Right kidney (tissue), 9 donors: ENCODE measurements around the gene MAGED1.

Experiments
- DNase-seq: peaks from one replicate; pipeline ENCODE4 v3.0.0-alpha.2; 2016
- long read RNA-seq, 8 donors: transcript quantifications; one replicate each; lab custom pipeline, GENCODE V29; 2026

MAGED1 gene, protein sequence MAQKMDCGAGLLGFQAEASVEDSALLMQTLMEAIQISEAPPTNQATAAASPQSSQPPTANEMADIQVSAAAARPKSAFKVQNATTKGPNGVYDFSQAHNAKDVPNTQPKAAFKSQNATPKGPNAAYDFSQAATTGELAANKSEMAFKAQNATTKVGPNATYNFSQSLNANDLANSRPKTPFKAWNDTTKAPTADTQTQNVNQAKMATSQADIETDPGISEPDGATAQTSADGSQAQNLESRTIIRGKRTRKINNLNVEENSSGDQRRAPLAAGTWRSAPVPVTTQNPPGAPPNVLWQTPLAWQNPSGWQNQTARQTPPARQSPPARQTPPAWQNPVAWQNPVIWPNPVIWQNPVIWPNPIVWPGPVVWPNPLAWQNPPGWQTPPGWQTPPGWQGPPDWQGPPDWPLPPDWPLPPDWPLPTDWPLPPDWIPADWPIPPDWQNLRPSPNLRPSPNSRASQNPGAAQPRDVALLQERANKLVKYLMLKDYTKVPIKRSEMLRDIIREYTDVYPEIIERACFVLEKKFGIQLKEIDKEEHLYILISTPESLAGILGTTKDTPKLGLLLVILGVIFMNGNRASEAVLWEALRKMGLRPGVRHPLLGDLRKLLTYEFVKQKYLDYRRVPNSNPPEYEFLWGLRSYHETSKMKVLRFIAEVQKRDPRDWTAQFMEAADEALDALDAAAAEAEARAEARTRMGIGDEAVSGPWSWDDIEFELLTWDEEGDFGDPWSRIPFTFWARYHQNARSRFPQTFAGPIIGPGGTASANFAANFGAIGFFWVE
- long read RNA-seq, donor 1, transcript MAGED1-201 (13 exons, 2,747 nt): major isoform, 39 of 270 reads
- long read RNA-seq, donor 1, transcript MAGED1-204 (13 exons, 2,701 nt): minor isoform, 7 of 270 reads
- long read RNA-seq, donor 1, partial matches to known transcripts: 221 of 270 reads
- long read RNA-seq, donor 1, other reads (novel, unspliced or antisense): 0 of 270 reads
- long read RNA-seq, donor 2, transcript MAGED1-201 (13 exons, 2,747 nt): major isoform, 21 of 190 reads
- long read RNA-seq, donor 2, partial matches to known transcripts: 168 of 190 reads
- long read RNA-seq, donor 2, other reads (novel, unspliced or antisense): 0 of 190 reads
- long read RNA-seq, donor 3, transcript MAGED1-201 (13 exons, 2,747 nt): major isoform, 14 of 131 reads
- long read RNA-seq, donor 3, partial matches to known transcripts: 115 of 131 reads
- long read RNA-seq, donor 3, other reads (novel, unspliced or antisense): 0 of 131 reads
- long read RNA-seq, donor 4, transcript MAGED1-201 (13 exons, 2,747 nt): major isoform, 32 of 308 reads
- long read RNA-seq, donor 4, transcript MAGED1-204 (13 exons, 2,701 nt): minor isoform, 6 of 308 reads
- long read RNA-seq, donor 4, partial matches to known transcripts: 267 of 308 reads
- long read RNA-seq, donor 4, other reads (novel, unspliced or antisense): 0 of 308 reads
- long read RNA-seq, donor 5, transcript MAGED1-201 (13 exons, 2,747 nt): major isoform, 50 of 271 reads
- long read RNA-seq, donor 5, partial matches to known transcripts: 214 of 271 reads
- long read RNA-seq, donor 5, other reads (novel, unspliced or antisense): 0 of 271 reads
- long read RNA-seq, donor 6, transcript MAGED1-206 (3 exons, 950 nt): minor isoform, 5 of 321 reads
- long read RNA-seq, donor 6, transcript MAGED1-201 (13 exons, 2,747 nt): major isoform, 32 of 321 reads
- long read RNA-seq, donor 6, partial matches to known transcripts: 283 of 321 reads
- long read RNA-seq, donor 6, other reads (novel, unspliced or antisense): 0 of 321 reads
- long read RNA-seq, donor 7, transcript MAGED1-201 (13 exons, 2,747 nt): major isoform, 35 of 555 reads
- long read RNA-seq, donor 7, transcript MAGED1-204 (13 exons, 2,701 nt): minor isoform, 8 of 555 reads
- long read RNA-seq, donor 7, partial matches to known transcripts: 508 of 555 reads
- long read RNA-seq, donor 7, other reads (novel, unspliced or antisense): 0 of 555 reads
- long read RNA-seq, donor 8, transcript MAGED1-201 (13 exons, 2,747 nt): major isoform, 48 of 272 reads
- long read RNA-seq, donor 8, transcript MAGED1-204 (13 exons, 2,701 nt): minor isoform, 8 of 272 reads
- long read RNA-seq, donor 8, partial matches to known transcripts: 211 of 272 reads
- long read RNA-seq, donor 8, other reads (novel, unspliced or antisense): 0 of 272 reads

- DNase-seq: peak; percentile 66
These were observed at the start of gene MAGED1 for GRCh38 chrX:51892921-51893745. Gene MAGED1 (plus strand): TSS chrX:51893623. CDS start chrX:51894305, 682 bp downstream.

DNA sequence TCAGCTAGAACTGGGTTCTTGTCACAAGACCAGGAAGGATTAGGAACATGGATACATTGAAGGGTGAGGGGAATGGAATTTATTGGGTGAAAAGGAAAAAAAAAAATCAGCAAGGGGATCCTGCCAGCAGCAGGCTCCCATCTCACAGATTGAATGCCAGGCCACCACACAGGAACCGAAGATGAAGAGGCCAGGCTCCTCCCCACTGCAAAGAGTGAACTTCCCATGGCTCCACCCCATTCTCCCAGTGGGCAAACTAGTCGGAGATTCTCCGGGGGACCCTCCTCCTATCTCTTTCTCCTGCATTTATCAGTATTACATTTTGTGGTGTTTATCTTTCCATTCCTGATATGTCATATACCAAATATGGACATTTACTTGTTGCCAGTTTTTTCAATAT is 46.0 kb upstream of the MAGED1 start:
- DNase-seq: no peak

DNA sequence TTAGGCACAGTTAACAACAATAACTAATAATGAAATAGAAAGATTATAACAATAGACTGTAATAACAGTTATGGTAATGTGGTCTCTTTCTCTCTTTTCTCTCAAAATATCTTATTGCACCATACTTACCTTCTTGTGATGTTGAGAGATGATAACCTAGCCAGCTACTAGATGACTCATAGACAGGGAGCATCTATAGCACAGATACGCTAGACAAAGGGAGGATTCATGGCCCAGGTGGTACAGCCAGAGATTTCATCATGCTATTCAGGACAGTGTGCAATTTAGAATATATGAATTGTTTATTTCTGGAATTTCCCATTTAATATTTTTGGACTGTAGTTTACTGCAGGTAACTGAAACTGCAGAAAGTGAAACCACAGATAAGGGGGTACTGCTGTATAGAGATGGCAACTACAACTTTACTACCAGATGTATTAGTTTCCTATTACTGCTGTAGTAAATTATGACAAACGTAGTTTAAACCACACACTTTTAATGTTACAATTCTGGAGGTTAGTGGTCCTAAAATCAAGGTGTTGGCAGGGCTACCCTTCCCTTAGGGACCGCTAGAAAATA is 41.8 kb upstream of the MAGED1 start:
- no peak for DNase-seq

DNA sequence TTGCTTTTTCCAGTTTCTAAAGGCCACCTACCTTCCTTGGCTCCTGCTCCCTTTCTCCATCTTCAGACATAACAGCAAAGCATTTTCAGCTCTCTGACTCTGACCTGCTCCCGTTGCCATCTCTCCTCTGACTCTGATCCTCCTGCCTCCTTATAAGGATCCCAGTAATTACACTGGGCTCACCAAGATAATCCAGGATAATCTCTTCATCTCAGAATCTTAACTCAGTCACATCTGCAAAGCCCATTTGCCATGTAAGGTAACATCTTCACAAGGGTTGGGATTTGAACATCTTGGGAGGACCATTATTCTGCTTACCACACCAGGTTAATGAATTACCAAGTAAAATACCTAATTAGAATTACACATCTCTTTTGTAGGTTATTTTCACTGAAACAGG is 41.3 kb upstream of the MAGED1 start:
- no peak for DNase-seq

DNA sequence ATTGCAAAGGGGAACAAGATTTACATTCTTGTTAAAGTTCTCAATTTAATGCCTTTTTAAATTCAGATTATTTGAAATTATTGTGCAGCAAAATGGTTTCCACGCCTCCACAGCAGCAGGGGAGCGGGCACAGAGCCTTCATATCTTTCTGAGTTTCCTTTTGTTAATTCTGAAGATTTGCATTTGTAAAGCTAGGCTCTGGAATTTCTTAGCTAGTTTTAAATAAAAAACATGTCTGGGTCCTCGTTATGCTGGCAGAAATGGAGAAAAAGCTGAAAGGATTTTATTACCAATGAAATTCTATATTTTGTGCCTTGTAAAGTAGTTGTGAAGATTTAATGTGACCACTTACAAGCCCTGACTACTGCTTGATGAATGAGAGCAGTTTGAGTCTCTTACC is 40.8 kb upstream of the MAGED1 start:
- DNase-seq: no peak

DNA sequence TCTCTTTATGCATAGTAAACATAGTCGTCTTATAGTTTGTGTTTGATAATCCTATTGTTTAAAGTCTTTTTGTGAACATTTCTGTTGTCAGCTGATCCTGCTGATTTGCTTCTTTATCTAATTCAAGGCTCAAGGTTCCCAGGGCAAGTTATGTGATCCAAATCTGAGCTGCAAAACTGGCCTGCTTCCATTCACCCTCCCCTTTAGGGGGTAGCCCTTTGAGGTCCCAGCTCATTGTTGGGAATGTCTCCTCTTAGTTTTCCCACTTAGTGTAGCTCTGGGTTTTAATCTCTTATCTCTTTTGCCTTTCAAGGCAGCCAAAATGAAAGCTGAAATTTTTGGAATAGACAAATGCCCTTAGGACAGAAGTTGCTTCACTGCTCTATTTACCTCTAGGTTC is 40.2 kb upstream of the MAGED1 start:
- no peak for DNase-seq

DNA sequence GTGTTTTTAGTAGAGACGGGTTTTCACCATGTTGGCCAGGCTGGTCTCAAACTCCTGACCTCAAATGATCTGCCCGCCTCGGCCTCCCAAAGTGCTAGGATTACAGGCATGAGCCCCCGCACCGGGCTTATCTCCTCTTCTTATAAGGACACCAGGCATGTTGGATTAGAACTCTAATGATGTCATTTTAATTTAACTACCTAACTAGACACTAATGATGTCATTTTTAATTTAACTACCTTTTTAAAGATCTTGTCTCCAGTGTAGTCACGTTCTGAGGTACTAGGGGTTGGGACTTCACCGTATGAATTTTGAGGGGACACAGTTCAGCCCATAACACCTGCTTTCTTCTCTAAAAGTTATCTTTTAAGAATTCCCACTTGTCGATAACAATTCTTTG is 37.7 kb upstream of the MAGED1 start:
- no peak for DNase-seq

GRCh38 chrX:51857159-51857733 is 36.2 kb upstream of the MAGED1 start:
- no peak for DNase-seq

GRCh38 chrX:51860679-51861078 is 32.7 kb upstream of the MAGED1 start:
- DNase-seq: no peak

DNA sequence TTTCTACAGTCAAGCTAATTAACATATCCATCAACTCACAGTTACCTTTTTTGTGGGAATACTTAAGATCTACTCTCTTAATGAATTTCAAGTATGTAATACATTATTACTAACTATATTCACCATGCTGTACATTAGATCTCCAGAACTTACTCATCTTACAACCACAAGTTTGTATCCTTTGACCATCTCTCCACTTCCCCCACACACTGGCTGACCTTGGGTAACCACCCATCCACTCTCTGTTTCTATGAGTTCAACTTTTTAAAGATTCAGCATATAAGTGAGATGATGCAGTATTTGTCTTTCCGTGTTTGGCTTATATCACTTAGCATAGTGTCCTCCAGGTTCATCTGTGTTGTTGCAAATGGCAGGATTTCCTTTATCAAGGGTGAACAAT is 30.5 kb upstream of the MAGED1 start:
- no peak for DNase-seq

DNA sequence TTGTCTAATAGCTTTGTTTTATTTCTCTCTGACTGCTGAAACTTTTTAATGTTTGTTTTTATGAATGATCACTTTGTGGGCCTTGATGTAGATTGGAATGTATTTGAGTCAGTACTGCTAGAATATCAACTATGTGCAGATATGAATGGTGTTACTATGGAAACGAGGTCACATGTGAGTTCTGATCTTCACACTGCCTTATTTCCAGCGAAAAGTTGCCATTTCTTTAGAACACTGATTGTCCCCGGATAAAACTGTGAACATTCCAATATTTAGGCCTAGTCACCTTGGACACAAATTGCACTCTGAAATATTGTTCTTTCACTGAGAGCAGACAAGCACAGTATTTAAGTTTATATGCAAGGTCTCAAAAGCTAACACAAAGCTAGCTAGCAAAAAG is 27.2 kb upstream of the MAGED1 start:
- no peak for DNase-seq

GRCh38 chrX:51867626-51868025 is 25.8 kb upstream of the MAGED1 start:
- no peak for DNase-seq

DNA sequence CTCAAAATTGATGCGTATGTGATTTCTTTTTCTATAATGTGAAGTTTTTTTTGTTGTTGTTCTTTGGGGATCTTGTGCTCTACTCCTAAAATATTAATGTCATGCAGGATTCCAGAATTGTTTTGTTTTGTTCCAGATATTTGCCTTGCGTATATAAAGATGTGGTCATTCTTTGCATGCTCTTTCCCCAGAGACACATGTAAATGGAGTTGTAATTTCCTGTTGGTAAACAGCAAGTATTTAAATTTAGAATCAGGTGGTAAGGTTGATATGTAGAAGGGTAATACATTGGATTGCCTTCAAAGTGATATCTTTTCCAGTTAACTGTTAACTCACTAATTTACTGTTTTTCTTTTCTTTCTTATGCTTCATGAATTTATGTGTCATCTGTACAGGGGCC is 23.1 kb upstream of the MAGED1 start:
- no peak for DNase-seq

DNA sequence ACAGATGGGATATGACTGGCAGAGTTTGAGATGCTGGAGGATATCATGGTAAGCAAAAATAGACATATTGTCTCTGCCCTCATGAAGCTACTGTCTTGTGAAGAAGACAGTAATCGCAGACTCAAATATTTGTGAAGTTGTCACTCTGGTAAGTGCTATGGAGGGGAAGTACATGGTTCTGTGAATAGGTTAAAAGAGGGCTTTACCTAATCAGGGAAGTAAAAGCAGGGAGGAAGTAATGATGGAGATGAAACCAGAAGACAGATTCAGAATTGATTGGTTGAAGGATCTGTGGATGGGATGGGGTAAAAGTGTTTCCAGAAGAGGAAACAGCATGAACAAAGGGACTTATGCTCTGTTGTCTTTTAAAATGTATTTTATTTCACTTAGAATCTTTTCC is 19.3 kb upstream of the MAGED1 start:
- no peak for DNase-seq

DNA sequence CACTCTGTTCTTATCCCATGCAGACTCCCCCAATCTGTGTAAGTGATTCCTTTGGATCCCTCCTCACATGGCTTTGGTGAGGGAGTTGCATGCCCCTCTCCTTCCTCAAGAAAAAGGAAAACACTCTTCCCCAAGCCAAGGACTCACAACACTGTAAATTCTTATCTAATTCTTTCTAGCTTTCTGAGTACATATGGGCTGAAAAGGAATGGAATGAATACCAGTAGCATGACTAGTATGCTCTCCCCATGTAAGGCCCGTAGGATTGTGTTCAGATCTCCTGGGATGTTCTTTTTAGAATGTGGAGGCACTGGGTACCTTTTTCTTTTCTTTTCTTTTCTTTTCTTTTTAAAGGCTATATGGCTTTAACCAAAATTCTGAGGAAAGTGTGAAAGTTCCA is 17.0 kb upstream of the MAGED1 start:
- no peak for DNase-seq

DNA sequence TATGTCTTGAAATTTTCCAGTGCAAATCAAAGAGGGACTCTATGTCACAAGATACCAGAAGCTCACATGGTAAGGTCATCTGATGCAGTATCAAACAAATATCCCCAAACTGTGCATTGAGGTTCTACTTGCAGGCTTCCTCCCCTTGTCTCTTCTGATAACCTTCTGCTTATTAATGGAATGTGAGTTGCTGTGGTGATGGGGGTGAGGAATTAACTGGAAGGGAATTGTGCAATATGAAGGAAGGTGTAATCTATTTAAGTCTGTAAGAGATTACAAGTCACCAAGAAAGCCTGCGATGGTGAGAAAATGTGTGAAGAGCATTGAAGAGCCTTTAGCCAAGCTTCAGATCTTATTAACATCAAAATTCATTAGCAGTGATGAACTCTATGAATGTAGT is 15.4 kb upstream of the MAGED1 start:
- DNase-seq: no peak

- DNase-seq: no peak
These were observed 3.6 kb upstream of the MAGED1 start for GRCh38 chrX:51889851-51890250.

- no peak for DNase-seq
These were observed 2.2 kb upstream of the MAGED1 start for GRCh38 chrX:51891245-51891644.
